ENCODE measurements around the gene LCN9.
"Not testable (repeated sequence)": the region's sequence is repeated elsewhere in the genome, so short reads cannot be mapped to it uniquely, and the experiment has no call there.

Gene LCN9

GRCh38 chr9:135648494-135649410, 14.4 kb upstream of the LCN9 start:
- no peak for DNase-seq

GRCh38 chr9:135649508-135649907, 13.6 kb upstream of the LCN9 start:
- DNase-seq = no peak

GRCh38 chr9:135650408-135650807, 12.7 kb upstream of the LCN9 start:
- DNase-seq = no peak

GRCh38 chr9:135655317-135655716, 7.8 kb upstream of the LCN9 start:
- no peak for DNase-seq

GRCh38 chr9:135657416-135657815, 5.7 kb upstream of the LCN9 start:
- no peak for DNase-seq

GRCh38 chr9:135659252-135659651, 3.9 kb upstream of the LCN9 start:
- DNase-seq = no peak

DNA sequence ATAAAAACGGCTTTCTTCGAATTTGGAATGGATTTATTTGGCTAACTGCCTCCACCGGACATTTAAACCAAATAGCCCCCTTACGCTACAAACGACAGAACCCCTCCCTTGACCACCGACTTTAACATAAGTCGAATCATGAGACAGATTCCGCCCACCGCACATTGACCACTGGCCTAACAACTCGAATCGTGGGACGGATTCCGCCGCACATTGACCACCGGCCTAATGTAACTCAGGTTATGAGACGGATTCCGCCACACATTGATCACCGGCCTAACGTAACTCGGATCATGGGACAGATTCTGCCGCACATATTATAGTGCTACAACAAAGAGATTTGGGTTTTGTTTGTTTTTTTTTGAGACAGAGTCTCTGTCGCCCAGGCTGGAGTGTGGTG, 2.7 kb upstream of the LCN9 start:
- no peak for DNase-seq

DNA sequence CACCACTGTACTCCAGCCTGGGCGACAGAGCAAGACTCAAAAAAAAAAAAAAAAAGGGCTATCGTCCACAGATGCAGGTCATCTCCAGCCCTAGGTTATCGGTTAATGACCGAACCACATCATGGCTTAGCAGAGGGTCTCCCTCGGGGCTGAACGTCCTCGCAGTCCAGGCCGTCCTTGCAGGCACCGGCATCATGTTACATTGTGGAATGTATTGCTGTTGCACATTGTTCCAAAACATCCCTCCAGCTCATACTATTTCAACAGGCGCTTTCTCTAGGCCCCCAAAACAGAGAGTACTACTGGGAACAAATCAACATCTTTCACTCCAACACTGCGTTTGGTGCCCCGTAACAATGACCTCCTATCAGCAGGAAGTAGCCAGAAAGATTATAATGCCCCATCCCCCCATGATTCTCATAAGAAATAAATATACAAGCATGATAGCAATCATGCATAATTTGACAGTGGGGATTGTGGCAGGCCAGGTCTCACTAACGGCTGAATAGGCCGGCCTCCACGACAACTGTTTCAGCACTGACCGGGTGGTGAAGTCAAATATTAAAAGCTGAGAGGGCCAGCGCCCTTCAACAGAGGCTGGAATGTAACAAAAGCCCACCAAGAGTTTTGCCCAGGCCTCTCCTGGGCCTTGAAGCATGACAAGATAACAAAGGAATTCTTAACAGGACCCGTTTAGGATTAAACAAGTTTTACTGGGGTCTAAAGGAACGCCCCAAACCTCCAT, 1.1 kb upstream of the LCN9 start:
- no peak for DNase-seq

DNA sequence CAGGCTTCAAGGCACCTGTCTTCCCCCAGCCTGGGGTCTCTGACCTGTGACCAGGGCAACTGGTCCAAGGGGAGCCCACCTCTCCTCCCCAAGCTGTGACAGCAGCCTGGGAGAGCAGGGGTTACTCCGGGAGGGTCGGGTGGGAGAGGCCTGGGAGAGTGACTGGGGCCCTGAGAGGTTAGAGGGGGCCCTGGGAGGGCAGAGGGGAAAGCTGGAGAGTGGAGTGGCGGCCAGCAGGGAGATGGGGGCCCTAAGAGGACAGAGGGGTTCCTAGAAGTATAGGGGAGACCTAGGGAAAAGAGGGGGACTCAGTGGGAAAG, 302 bp downstream of the LCN9 start:
- DNase-seq = no peak

DNA sequence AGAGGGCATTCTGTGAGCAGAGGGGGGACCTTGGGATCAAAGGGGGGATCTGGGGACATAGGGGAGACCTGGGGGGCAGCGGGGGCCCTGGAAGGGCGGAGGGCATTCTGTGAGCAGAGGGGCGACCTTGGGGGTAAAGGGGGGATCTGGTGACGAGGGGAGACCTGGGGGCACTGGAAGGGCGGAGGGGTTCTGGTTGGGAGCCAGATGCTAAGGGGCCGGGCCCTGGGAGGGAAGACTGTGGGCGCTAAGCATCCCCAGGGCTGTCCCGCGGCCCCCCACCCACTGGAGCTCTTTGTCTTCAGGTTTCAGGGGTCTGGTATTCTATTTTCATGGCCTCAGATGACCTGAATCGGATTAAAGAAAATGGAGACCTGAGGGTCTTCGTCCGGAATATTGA, 748 bp downstream of the LCN9 start:
- no peak for DNase-seq

DNA sequence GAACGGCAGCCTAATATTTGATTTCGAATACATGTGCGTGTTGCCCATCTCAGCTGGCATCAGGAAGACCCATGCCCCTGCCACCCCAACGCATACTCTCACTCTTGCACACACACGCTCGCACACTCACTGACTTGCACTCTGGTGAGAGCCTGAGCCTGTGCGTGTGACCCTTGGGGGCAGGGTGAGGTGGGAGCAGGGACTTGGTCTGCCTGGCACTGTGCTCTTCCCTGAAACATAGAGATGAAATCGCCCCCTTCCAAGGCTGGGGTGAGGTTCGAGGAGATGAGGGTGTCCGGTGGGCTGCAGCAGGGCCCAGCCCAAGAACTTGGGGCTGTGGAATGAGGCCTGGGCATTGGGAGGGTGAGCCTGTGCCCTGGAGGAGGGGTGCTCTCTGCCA, 1.2 kb downstream of the LCN9 start:
- no peak for DNase-seq

DNA sequence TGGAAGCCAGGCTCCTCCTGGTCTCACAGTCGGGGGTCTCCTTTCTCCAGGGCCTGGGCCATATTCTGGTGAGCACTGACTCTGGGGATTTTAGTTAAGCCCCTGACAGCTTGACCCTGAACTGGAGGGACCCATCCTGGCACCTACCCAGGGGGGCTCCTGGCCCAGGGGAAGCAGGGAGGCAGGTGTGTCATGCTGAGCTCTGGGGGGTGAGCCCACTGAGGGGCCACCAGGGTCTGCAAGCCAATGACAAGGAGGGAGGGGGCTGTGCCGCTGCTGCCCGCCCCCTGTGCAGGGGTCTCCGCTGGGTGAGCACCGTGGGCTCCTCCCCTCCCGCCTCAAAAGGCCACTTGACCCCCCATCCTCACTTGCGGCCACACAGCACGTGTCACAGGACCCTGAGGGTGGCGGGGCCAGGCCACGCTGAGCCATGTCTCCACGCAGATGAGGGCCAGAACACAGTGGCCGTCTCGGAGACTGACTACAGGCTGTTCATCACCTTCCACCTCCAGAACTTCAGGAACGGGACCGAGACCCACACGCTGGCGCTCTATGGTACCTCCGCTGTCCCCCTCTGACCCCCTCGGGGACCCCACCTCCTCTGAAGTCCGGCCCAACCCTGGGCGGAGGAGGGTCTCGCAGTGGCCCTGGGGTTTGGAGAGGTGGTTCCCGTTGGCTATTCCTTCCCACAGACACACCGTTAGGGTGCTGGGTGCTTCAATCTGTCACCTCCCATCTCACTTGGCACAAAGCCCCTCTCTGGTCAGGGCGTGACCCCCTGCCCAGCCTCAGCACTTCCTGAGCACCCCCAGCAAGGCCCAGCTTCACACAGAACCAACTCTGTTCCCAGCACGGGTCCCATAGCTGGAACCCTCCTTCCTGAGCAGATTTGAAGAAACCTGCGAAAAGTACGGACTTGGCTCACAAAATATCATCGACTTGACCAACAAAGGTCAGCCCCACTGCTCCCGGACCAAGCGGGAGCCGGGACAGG, 2.0 kb downstream of the LCN9 start:
- no peak for DNase-seq

DNA sequence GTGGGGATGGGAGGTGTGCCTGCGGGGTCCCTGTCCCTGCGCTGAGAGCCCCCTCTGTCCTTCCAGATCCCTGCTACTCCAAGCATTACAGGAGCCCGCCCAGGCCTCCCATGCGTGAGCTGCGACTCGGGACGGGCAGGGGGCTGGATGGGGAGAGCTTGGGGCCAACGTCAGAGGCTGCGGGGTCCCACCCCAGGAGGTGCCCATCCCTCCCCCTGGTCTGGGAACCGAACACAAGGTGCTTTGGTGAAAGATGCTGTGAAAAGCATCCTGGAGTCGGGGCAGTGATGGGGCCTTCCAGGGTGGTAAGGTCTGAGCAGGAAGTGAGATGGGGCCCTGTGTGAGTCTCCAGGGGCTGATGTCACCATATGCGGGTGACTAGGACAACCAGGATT, 2.7 kb downstream of the LCN9 start:
- no peak for DNase-seq

- DNase-seq = no peak
Observed at GRCh38 chr9:135666534-135667462, 3.7 kb downstream of the LCN9 start.

DNA sequence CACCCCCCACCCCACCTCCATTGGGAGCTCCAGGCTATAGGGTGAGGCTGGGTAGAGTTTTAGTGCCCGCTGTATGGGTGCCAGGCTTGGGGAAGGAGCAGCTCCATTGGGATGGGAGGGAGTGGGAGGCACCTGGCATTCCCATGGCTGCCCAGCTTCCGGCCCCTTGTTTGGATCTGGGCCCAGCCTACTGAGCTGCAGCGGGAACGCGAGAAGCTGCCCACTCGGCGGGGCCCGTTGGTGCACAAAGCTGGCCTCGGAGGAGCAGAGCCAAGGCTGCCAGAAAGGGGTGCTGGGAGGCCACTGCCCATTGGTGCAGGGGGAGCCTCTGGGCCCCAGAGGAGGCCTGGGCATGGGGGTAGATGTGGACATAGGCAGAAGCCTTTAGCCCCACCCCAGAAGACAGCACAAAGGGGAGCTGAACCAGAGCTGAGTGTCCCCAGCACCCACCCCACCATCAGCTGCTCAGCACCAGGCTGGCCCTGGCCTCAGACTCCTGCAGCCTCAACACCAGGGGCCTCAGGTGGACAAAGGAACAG, 4.4 kb downstream of the LCN9 start:
- DNase-seq = no peak

DNA sequence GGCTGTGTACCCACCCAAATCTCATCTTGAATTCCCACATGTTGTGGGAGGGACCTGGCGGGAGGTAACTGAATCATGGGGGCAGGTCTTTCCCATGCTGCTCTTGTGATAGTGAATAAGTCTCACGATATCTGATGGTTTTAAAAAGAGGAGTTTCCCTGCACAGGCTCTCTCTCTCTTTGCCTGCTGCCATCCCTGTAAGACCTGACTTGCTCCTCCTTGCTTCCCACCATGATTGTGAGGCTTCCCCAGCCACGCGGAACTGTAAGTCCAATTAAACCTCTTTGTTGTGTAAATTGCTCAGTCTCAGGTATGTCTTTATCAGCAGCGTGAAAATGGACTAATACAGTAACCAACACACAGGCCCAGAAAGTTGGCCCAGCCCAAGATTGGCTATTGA, 5.9 kb downstream of the LCN9 start:
- not testable (repeated sequence) for DNase-seq

- DNase-seq = no peak
Observed at GRCh38 chr9:135669616-135670285, 6.6 kb downstream of the LCN9 start.

DNA sequence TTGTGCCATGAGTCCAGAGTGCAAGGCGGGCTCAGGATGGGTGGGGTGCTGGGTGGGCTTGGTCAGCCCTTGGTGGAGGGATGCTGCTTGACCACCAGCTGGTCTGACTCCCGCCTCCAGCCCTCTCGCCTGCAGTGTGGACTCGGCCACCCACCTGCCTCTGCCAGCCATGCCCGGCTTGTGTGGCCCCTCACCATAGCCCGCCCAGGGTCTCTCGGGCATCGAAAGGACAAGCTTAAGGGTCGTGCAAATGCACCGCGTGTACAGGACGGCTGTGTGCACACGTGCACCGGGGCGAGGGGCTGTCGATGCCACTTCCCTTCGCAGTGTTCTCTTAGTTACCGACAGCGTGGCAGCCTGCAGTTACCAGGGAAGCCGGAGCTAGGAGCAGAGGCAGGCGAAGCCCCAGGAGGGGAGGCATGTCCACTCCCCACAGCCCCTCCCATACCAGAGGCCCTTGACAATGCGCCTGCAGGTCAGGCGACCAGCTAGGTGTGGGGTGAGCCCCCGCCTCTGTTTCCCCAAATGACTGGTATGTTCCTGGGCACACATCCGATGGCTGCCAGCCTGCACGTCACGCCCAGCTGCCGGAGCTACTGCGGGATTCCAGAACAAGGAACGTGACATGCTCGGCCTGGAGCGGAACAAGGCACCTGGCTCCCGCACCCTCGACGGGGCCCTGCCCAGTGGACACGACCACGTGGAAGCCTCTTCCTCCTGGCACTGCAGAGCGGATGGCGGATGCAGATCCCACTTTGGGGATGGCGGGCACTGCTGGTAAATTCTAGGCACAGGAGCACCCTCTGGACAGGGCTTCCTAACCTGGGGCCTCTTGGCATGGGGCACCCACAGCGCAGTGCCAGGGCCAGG, 7.8 kb downstream of the LCN9 start:
- DNase-seq = no peak

DNA sequence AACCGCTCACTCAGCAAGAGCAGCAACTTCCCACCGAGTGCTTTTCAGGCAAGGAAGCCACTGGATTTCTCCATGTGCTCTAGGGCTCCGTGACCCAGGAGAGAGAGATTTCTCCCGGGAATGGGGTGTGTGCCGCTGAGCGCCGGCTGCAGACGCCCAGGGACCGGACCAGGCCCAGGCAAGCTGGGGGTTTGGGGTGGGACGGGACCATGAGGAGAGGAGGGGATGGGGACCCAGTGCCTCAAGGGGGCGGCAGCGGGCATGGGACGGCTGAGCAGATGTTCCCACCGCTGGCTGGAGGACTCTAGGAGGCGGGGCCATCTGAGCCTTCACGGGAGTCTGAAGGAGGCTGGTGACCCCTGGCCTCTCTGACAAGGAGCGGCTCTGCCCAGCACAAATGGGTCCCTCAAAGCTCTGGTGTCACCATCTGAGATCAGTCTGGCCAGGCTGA, 8.5 kb downstream of the LCN9 start:
- no peak for DNase-seq

GRCh38 chr9:135672786-135673185, 9.7 kb downstream of the LCN9 start:
- DNase-seq = not testable (repeated sequence)

Data from effector CD4-positive, alpha-beta T cell (primary cell).